Measurements from ENCODE around the gene CT83.

The CT83 gene, protein sequence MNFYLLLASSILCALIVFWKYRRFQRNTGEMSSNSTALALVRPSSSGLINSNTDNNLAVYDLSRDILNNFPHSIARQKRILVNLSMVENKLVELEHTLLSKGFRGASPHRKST

DNA sequence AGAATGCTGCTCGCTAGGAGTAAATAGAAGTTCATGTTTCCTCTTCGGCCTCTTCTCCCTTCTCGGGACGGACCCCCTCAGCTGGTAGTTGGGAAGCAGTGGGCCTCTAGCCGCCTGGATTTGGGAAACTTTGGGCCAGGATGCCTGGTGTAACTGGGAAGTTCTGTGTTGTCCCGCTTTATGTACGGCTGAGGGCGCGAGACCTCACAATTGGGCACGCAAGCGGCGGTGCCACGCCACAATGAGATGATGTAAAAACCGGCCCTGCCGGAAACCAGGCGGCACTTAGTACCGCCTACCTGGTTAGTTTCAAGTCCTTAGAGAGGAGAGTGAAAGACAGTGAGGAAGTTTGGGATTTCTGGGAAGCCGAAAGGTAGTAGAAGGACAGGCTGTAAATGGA lies at the start of gene CT83:
Gene CT83 (minus strand): TSS at position 155 of the 400 bp plus-strand sequence. CDS start 120 bp downstream, at position 35.
- no peak for DNase-seq

DNA sequence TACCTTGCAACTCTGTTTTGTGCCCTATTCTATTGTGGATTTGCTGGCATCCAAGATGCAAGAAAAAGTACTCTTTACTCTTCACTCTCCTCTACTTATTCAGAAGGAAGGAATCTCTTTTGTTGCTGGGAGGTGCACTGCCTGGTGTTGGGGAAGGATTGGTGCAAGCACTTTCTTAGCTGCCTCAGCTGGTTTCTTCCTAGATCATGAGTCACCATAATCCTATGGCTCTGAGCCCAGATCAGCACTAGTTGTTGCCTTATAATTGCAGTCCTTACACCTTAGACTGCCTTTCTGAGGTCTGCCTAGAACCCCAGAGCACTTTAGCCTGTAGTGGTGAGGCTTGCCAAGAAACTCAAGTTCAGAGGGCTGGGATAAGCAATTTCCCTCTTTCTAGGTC lies 37.0 kb upstream of the CT83 start:
- no peak for DNase-seq

GRCh38 chrX:116493271-116493670 lies 30.5 kb upstream of the CT83 start:
- DNase-seq, result no peak

- DNase-seq, result no peak
Observed at GRCh38 chrX:116490104-116490503, 27.3 kb upstream of the CT83 start.

DNA sequence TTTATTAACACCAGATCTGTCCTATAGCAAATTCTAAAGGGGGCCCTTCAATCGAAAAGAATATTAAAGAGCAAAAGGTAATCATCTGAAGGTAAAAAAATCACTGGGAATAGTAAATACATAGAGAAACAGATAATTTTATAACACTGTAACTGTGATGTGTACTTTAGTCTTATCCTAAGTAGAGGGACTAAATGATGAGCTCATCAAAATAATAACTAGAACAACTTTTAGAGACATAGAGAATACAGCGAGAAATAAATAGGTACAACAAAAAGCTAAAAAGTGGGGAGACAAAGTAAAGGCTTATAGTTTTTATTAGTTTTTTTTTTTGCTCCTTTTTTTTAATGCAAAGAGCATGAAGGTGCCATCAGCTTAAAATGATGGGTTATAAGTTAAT lies 17.3 kb upstream of the CT83 start:
- DNase-seq, result no peak

- no peak for DNase-seq
Observed at GRCh38 chrX:116449156-116449555, 13.6 kb downstream of the CT83 start.

DNA sequence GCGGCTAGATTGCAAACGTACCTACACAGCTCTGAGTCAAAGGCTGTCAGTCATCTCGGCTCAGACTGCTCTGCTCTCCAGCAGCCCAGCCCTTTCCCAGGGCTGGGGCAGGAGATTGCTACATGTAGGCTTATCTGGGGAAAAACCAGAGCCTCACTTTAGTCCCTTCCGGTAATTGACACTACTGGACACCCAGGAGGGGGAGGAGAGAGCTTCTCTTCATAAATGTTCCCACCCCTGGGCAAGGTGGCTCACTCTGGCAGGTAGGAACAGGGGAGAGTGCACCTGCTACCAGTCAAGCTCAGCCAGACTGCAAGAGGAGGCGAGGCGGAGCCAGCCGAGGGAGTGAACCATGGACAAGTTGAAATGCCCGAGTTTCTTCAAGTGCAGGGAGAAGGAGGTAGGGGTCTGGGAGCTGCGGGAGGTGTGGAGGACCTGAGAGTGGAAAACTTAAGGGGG lies 26.4 kb downstream of the CT83 start, which contains the start of gene SLC6A14:
Gene SLC6A14 (plus strand): TSS at position 249 of the 459 bp plus-strand sequence. CDS start 104 bp downstream, at position 353.
- DNase-seq, result no peak

DNA sequence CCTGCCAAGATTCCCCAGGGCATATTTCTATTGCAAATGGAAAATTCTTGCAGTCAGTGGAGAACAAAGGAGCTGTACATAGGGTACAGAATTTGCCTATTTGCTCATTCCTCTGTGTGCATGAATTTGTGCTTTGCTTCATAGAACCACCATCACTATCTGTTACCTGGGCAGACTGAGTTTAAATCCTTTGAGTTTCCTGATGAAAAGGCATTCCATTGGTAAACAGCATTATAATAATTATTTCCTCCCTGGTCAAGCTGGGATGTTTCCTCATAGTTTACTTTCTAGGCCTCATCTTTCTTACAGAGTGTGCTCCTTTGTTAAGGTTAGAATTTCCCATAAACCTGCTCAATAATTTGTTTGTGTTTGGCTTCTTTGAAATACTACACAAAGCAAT lies 27.2 kb downstream of the CT83 start:
- DNase-seq, result no peak

DNA sequence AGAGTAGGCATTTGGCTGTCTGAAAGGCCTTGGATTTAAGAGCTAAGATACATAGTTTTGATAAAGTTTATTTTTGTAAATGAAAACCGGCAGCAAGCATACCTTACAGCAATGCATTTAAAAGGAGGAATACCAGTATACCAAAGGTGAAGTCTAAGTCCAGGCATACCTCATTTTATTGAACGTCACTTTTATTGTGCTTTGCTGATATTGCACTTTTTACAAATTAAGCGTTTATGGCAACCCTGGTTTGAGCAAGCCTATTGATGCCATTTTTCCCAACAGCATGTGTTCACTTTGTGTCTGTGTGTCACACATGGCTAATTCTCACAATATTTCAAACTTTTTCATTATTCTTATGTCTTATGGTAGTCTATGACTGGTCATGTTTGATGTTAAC lies 34.8 kb downstream of the CT83 start:
- no peak for DNase-seq

DNA sequence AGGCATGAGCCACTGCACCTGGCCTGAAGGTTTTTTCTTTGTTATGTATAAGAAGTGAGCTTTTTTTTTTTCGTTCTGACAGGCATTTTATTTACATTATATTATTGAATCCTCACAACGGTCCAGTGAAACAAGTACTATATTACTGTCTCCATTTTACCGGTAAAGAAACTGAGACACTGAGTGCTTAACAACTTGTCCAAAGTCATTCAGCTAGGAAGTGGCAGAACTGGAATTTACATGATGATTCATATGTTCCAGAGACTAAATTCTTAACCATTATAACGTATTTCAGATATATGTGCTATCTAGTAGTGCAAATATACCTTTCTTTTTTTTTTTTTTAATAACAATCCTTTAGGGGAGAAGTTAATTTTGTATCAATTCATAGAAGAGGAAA lies 44.8 kb downstream of the CT83 start:
- no peak for DNase-seq

DNA sequence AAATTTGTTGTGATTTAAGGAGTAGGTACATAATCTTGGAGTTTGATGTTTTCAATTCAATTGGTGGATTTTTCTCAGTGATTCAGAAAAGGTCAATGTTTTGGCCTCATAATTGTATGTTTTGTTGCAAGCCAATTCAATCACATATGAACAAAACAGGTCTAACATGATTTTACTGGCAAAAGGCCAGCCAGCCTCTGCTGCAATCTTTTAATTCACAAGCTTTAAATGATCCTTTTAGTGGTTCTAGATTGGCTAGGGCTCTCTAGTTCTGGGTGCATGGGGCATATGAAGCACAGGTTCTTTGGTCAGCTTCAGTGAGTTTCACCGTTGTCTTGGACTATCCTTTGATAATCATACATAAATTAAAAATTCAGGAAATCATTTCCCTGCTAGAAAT lies 45.6 kb downstream of the CT83 start:
- DNase-seq, result no peak

GRCh38 chrX:116413273-116413672 lies 49.5 kb downstream of the CT83 start:
- no peak for DNase-seq

All from DMS79 treated with DMSO at 0.1 percent for 48 hours (cell line).